Panc1 (cell line): ENCODE data around the gene E2F3. TPM values are rescaled to one million over a fixed set of nuclear protein-coding genes. Genes with fewer than 3 reads are reported as not detected.

Experiments used
- ATAC-seq: fragments of 200-7000 bp; cut with Tn5 transposase; 2 replicates; pipeline ENCODE4 v1.9.1; 2020; ENCODE audit warnings: mild to moderate bottlenecking, moderate library complexity
- BruUV-seq: library from RNA; stranded (reverse); fragments of 400-500 nt; replicated peaks from 2 replicates; lab custom pipeline; 2021; lab: Mats Ljungman, UMichigan
- CTCF ChIA-PET: fragments of 300-600 bp; sonication (Branson Sonifier 250); formaldehyde crosslinking; loops from one replicate; lab custom pipeline; 2022; ENCODE audit warnings: antibody characterized with exemption; lab: Charles Lee
- POLR2A ChIA-PET: fragments of 300-600 bp; sonication (Branson Sonifier 250); formaldehyde crosslinking; loops from one replicate; lab custom pipeline; 2022; ENCODE audit warnings: antibody characterized with exemption; lab: Charles Lee
- DNase-seq: peaks from one replicate; pipeline ENCODE4 v3.0.0-alpha.2; 2010; ENCODE audit warnings: low read depth, low spot score
- H3K27ac ChIP-seq: 2 replicates; pipeline ENCODE4 v1.5.1; 2011; ENCODE audit warnings: mild to moderate bottlenecking, low read length, inconsistent platforms
- H3K27me3 ChIP-seq: fragments of 200-500 bp; sonication (Bioruptor generic); 2 replicates; pipeline ENCODE4 v1.6.0; 2014; ENCODE audit warnings: low read length, inconsistent platforms; ENCODE audit not compliant: control insufficient read depth, insufficient read depth
- H3K36me3 ChIP-seq: fragments of 200-500 bp; sonication (Bioruptor generic); 2 replicates; pipeline ENCODE4 v1.5.1; 2014; ENCODE audit warnings: inconsistent platforms, mild to moderate bottlenecking, low read length, moderate library complexity; ENCODE audit not compliant: control insufficient read depth, insufficient read depth
- H3K4me1 ChIP-seq: 2 replicates; pipeline ENCODE4 v1.5.1; 2011; ENCODE audit warnings: inconsistent platforms, mild to moderate bottlenecking, low read length, moderate library complexity; ENCODE audit not compliant: control insufficient read depth, insufficient read depth
- H3K4me3 ChIP-seq, 2 experiments: 2 replicates each; pipeline ENCODE4 v1.5.1; 2011 to 2012; ENCODE audit warnings: low read depth in 2 of 2, low read length in 2 of 2, mild to moderate bottlenecking in 2 of 2, inconsistent platforms in 1 of 2, moderate library complexity in 1 of 2
- H3K9me3 ChIP-seq: fragments of 200-500 bp; sonication (Bioruptor generic); 2 replicates; pipeline ENCODE4 v1.5.1; 2014; ENCODE audit warnings: low read depth, mild to moderate bottlenecking, inconsistent platforms, low read length, moderate library complexity; ENCODE audit not compliant: control insufficient read depth, insufficient read depth
- CTCF ChIP-seq: fragments of 450-650 bp; IDR thresholded peaks from 2 replicates; pipeline ENCODE4 v1.5.1; 2017; ENCODE audit warnings: mild to moderate bottlenecking
- POLR2AphosphoS5 ChIP-seq: IDR thresholded peaks from 2 replicates; pipeline ENCODE4 v1.6.1; 2012; ENCODE audit warnings: mild to moderate bottlenecking, low read depth, low read length, moderate library complexity
- REST ChIP-seq, 2 experiments: IDR thresholded peaks; 2 replicates each; pipeline ENCODE4 v1.6.1; 2011 to 2012; ENCODE audit warnings: low read depth in 2 of 2, control low read depth in 1 of 2, low read length in 1 of 2, mild to moderate bottlenecking in 1 of 2, moderate library complexity in 1 of 2; ENCODE audit not compliant: insufficient read depth in 1 of 2
- SIN3A ChIP-seq: IDR thresholded peaks from 2 replicates; pipeline ENCODE4 v1.6.1; 2012; ENCODE audit warnings: low read depth, mild to moderate bottlenecking, low read length, moderate library complexity, borderline replicate concordance; ENCODE audit not compliant: insufficient read depth
- TCF7L2 ChIP-seq: IDR thresholded peaks from 2 replicates; pipeline ENCODE4 v1.6.1; 2011; ENCODE audit warnings: mild to moderate bottlenecking, low read depth, low read length, inconsistent platforms
- in situ Hi-C: cut with HindIII; loops from 2 replicates; pipeline ENCODE4 v1.10.0; 2016; ENCODE audit warnings: low sequenced_read_pairs, low pct_unique_long_range_greater_than_20kb
- intact Hi-C: fragments of 100-400 bp; cut with micrococcal nuclease; formaldehyde crosslinking; loops from one replicate; pipeline ENCODE4 v1.10.0; 2022; ENCODE audit not compliant: unreplicated experiment
- total RNA-seq: library from RNA; stranded (reverse); gene quantifications from one replicate; pipeline ENCODE4 v1.2.1, GENCODE V29; 2021; ENCODE audit not compliant: unreplicated experiment

The E2F3 gene
- total RNA-seq, 1 experiment from 2014 or later, result 31.0 TPM

GRCh38 chr6:20415712-20416454 is 14.2 kb downstream of the E2F3 start:
- no peak for TF ChIP-seq TCF7L2
- no peak for TF ChIP-seq CTCF
- TF ChIP-seq SIN3A, result no peak
- no peak for TF ChIP-seq REST (IDR thresholded peaks at IDR 0.05; ENCODE audit: insufficient read depth in 1 of 2, low read depth in 2 of 2, low read length in 1 of 2)
- no peak for TF ChIP-seq POLR2AphosphoS5
- in situ Hi-C loops, result no loop called here
- Histone ChIP-seq H3K4me1 (peaks cover 10% of the 10 kb centered on the region), H3K9me3 (no peaks in the 10 kb centered on the region), H3K27ac (no peak overlapping the region), H3K27me3 (no peaks in the 10 kb centered on the region), H3K4me3 (no peak overlapping the region), H3K36me3 (no peaks in the 10 kb centered on the region; the same call in 1 of the 2 replicates)
- ATAC-seq (no peak), DNase-seq (no peak)
- CTCF ChIA-PET, result no interaction called here
- intact Hi-C loops, result no loop called here
- BruUV-seq, result no TSS peak
- POLR2A ChIA-PET, result no interaction called here

- Histone ChIP-seq H3K27me3 (no peaks in the 10 kb centered on the region), H3K4me1 (peaks cover 10% of the 10 kb centered on the region), H3K27ac (peak overlapping the region; percentile 4; the same call in 1 of the 2 replicates), H3K9me3 (no peaks in the 10 kb centered on the region), H3K4me3 (no peak overlapping the region), H3K36me3 (no peaks in the 10 kb centered on the region; the same call in 1 of the 2 replicates)
- ATAC-seq (0 out of 2 replicates have a peak, but pooled peaks have one; percentile 44), DNase-seq (no peak)
- TF ChIP-seq SIN3A (no peak), POLR2AphosphoS5 (no peak), CTCF (no peak), REST (IDR thresholded peaks at IDR 0.05; ENCODE audit: insufficient read depth in 1 of 2, low read depth in 2 of 2, low read length in 1 of 2) (no peak), TCF7L2 (no peak)
- CTCF ChIA-PET, result no interaction called here
- in situ Hi-C loops (no loop called here), intact Hi-C loops (no loop called here)
- POLR2A ChIA-PET, result interaction anchor here (0.7 kb wide), 1 partner anchor 445 kb away, joined by 7 read pairs; no protein-coding TSS in a partner anchor
- BruUV-seq, result no TSS peak
Measured at GRCh38 chr6:20416567-20417345, 15.1 kb downstream of the E2F3 start.
